Colon (tissue), 2 donors: ENCODE data around the gene ROS1.
"Not testable (repeated sequence)": the region's sequence is repeated elsewhere in the genome, so short reads cannot be mapped to it uniquely, and the experiment has no call there.

Source experiments
- FAIRE-seq: peaks from 2 replicates; lab custom pipeline; 2012; peaks lifted over from hg19 to GRCh38; lab: Jason Lieb, UNC
- donor health status: control.
- donor health status: control.

ROS1 gene

DNA sequence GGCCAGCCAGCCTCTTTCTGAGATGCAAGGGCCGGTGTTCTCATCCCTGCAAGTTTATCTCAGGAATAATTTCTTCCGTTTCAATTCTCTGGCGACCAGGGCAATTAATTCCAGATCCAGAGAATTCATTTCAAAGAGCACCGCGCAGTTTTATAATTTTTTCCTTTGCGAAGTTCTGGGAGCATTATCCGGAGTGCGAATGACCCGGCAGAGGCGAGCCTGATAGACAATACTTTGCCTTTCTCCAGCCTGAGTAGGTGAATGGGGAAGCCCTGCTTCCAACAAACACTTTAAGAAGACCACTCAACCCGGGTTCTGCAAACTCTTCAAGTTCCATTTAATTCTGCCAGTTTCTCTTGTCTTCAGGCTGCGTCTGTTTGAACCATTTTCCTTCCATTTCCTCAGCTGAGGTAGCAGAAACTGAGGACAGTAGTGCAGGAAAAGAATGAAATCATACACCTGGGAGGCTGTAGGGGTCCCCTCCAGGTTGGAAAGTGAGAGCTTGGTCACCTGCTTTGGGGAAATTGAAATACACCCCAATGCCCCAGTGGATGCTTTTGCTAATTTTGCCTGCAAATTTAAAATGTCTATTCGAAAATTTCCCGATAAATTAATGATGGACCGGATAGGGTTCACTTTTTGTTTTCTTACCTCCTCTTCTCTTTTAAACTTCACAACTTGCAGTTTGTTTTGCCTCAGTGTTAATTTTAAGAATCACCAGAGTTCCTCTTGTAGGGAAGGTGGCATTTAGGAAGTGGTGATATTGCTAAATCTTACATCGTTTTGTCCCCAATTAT is 159.3 kb downstream of the ROS1 start:
- no peak for FAIRE-seq

DNA sequence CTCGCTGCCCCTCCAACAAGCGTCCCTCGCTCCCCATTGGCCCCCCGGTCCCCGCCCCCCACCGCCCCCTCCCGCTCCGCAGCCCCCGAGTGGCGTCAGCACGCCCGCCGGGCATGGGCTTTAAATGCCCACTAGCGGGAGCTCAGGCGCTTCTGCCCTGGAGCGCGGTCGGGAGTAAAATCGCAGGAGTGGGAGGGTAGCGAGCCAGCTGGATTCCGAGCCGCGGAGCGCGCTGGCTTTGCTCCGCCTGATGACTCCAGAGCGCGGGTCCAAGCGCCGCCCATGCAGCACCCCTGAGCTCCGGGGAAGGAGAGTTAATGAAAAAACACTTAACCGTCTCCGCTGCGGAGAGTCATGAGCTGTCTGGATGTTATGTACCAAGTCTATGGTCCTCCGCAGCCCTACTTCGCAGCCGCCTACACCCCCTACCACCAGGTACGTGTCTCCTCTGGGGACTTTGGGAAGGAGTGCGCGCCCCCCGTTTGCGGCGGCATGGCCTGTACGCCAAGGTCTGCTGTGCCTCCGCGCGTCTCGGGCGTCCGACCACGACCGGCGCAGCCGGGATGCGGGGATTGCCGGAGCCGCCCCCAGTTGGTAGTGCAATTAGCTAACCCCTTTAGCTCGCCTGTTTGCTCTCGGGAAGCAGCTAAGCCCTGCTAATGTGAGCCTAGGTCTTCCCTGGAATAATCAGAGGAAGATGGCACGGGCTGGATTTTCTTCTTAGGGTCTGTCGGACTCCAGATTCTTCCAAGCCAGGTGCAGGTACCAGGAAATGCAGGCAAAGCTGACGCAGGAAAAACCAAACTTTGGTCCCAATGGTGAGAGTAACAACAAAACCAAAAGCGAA is 160.1 kb downstream of the ROS1 start, which contains the start of gene VGLL2:
VGLL2 (plus strand) TSS at position 149 of the 847 bp plus-strand sequence; CDS start at position 355, 206 bp downstream.
- FAIRE-seq: no peak

DNA sequence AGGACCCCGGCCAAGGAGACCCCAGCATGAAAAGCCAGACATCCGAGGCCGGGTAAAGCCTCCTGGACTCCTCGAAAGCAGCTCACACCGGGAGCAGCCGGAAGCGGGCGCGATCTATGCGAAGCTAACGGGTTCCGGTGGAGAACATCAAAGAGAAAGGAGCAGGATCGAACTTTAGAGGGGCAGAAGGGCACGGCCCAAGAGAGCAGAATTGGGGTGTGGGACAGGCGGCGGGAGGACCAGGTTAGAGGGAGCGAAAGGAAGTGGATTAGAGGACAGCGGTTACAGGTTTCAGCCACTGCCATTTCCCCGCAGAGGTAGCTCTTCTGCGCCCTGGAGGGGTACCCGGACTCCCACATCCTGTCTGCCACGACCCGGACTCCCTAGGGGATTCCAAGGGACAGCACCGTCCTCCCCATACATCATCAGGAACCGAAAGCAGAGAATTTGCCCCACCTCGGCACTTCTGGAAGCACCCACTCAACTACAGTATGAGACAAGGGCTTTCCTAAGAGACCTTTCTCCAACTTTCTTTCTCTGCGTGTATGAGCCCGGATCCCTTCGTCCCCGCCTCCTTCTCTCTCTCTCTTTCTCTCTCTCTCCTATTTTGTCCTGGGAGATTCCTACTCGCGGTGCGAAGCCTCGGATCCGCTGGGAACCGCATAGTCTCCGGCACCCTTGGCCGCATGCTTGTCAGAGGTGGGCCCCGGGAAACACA is 160.9 kb downstream of the ROS1 start:
- FAIRE-seq: no peak

DNA sequence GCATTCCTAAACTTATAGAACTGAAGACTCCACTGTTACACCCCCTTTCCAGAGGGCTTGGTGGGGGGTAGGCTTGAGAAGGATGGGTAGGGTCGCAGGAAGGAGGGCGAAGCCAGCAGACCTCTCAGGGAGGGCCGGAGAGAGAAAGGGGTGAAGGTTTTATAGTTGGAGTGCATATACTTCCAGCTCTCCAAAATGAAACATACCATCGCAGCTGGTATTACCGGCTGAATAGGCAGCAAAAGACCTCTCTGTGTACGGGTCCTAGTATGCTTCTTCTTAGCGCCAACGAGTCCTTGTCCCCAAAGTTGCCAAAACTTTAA is 161.4 kb downstream of the ROS1 start:
- no peak for FAIRE-seq

DNA sequence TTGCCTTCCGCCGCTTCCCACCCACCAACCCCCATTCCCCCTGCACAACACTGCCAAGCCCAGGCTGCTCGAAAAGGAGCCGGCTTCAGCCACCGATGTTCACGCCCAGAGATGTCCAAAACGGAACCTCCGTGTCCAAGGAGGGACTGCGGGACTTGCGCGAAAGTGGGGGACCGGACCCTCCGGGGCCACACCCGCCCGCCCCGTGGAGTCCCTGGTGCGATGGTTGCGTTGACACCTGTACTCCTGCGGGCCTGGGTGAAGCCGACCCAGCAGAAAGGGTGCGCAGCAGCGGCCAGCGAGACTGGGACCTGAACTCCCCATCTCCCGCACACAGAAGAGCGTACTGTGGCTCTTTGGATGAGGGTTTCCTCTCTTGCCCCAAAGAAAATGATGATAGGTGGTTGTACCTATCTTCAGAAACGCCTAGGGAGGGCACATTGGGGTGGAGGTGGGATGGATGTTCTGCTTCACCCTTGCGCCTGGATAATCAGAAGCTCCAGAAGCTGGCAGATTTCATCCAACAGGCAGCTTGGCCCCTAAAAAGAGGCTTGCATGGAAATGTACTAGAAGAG is 162.3 kb downstream of the ROS1 start:
- FAIRE-seq: no peak

DNA sequence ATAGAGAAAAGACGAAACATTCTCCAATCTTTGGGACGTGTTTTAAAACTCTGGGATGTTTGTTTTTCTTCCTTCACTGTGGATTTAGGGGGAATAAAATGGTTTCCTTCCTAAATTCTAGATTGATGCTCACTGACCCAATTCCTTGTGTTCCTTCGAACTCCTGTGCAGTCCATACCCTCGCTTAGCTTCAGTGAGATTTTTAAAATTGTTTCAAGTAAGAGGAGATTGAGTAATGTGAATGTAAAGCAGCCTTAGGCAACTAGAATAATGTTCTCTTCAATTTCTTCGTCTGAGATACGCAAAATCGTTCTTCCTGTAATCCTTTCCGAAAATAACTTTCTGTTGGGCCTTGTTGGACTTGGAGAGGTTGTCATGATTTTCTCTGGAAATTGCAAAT is 162.9 kb downstream of the ROS1 start:
- no peak for FAIRE-seq

DNA sequence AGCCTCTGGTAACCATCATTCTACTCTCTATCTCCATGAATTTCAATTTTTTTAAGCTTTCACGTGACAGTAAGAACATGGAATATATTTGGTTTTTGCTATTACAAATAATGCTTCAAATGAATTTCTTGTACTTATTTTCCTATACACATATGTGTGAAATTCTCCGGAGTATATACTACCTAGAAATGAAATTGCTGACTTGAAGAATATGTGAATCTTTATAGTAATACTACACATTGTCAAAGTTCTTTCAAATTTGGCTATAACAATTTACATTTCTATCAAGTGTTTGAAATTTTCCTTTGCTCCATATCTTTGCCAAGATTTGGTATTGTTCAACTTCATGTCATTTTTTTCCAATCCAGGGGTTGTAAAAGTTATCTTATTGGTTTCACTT is 172.0 kb downstream of the ROS1 start:
- FAIRE-seq: no peak

DNA sequence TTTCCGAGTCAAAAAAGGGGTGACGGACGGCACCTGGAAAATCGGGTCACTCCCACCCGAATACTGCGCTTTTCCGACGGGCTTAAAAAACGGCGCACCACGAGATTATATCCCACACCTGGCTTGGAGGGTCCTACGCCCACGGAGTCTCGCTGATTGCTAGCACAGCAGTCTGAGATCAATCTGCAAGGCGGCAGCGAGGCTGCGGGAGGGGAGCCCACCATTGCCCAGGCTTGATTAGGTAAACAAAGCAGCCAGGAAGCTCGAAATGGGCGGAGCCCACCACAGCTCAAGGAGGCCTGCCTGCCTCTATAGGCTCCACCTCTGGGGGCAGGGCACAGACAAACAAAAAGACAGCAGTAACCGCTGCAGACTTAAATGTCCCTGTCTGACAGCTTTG is 180.8 kb downstream of the ROS1 start:
- not testable (repeated sequence) for FAIRE-seq

DNA sequence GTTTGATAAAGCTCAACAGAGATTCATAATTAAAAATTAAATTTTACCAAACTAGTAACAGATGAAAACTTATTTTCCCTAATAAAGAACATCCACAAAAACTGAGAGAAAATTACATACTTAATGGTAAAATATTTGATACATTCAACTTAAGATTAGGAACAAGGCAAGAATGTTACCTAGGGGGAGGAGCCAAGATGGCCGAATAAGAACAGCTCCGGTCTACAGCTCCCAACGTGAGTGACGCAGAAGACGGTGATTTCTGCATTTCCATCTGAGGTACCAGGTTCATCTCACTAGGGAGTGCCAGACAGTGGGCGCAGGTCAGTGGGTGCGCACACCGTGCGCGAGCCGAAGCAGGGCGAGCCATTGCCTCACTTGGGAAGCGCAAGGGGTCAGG is 181.2 kb downstream of the ROS1 start:
- peak; percentile 60 for FAIRE-seq
